ENCODE results near the gene PFKFB4.

PFKFB4 gene

DNA sequence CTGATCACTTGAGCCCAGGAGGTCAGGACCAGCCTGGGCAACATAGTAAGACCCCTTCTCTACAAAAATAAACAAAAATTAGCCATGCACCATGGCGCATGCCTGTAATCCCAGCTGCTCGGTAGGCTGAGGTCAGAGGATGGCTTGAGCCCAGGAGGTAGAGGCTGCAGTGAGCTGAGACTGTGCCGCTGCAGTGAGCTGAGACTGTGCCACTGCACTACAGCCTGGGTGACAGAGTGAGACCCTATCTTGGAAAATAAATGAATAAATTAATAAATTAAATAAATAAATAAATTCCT is 63.5 kb downstream of the PFKFB4 start:
- TF ChIP-seq FOXP2 (optimal IDR thresholded peaks at IDR 0.05; ENCODE audit: borderline replicate concordance, extremely low read depth, extremely low read length, insufficient read depth), result no peak
- TF ChIP-seq TAF1 (IDR thresholded peaks at IDR 0.05; ENCODE audit: borderline replicate concordance, insufficient read depth, low read length), result no peak
- TF ChIP-seq, protein P1, sequence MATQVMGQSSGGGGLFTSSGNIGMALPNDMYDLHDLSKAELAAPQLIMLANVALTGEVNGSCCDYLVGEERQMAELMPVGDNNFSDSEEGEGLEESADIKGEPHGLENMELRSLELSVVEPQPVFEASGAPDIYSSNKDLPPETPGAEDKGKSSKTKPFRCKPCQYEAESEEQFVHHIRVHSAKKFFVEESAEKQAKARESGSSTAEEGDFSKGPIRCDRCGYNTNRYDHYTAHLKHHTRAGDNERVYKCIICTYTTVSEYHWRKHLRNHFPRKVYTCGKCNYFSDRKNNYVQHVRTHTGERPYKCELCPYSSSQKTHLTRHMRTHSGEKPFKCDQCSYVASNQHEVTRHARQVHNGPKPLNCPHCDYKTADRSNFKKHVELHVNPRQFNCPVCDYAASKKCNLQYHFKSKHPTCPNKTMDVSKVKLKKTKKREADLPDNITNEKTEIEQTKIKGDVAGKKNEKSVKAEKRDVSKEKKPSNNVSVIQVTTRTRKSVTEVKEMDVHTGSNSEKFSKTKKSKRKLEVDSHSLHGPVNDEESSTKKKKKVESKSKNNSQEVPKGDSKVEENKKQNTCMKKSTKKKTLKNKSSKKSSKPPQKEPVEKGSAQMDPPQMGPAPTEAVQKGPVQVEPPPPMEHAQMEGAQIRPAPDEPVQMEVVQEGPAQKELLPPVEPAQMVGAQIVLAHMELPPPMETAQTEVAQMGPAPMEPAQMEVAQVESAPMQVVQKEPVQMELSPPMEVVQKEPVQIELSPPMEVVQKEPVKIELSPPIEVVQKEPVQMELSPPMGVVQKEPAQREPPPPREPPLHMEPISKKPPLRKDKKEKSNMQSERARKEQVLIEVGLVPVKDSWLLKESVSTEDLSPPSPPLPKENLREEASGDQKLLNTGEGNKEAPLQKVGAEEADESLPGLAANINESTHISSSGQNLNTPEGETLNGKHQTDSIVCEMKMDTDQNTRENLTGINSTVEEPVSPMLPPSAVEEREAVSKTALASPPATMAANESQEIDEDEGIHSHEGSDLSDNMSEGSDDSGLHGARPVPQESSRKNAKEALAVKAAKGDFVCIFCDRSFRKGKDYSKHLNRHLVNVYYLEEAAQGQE (IDR thresholded peaks at IDR 0.05; ENCODE audit: insufficient read depth in 1 of 2, low read depth in 2 of 2, low read length in 2 of 2), result no peak
- no peak for TF ChIP-seq SIN3A (IDR thresholded peaks at IDR 0.05; ENCODE audit: borderline replicate concordance, insufficient read depth, low read length)
- TF ChIP-seq POLR2AphosphoS5 (IDR thresholded peaks at IDR 0.05; ENCODE audit: low read depth, low read length), result no peak

DNA sequence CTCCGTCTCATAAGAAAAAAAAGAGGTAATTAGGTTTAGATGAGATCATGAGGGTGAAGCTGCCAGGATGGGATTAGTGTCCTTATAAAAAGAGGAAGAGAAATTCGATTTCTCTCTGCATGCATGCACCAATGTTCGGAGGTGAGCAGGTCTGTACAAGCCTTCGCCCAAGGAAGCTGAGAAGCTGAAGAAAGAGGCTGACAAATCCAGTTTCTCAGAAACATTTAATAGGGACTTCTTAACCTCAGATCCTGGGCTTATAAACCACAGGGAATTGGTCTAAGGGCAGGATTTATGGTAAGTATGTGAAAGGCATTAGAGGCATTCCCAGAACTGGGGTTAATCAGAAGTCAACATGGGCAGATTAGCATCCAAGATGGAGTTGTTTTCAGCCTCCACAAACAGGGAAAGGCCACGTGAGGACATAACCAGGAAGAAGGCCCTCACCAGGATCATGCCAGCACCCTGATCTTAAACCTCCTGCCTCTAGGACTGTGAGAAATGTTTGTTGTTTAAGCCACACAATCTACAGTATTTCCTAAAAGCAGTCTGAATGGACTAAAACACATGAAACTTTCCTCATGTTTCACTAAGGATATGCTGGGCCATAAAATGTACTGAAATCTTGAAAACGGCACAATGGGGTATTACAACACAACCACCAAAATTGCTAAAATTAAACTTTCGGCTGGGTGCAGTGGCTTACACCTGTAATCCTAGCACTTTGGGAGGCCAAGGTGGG is 64.0 kb downstream of the PFKFB4 start:
- TF ChIP-seq TAF1 (IDR thresholded peaks at IDR 0.05; ENCODE audit: borderline replicate concordance, insufficient read depth, low read length) (no peak), POLR2AphosphoS5 (IDR thresholded peaks at IDR 0.05; ENCODE audit: low read depth, low read length) (no peak), FOXP2 (optimal IDR thresholded peaks at IDR 0.05; ENCODE audit: borderline replicate concordance, extremely low read depth, extremely low read length, insufficient read depth) (no peak), SIN3A (IDR thresholded peaks at IDR 0.05; ENCODE audit: borderline replicate concordance, insufficient read depth, low read length) (no peak)
- TF ChIP-seq, protein P1 (IDR thresholded peaks at IDR 0.05; ENCODE audit: insufficient read depth in 1 of 2, low read depth in 2 of 2, low read length in 2 of 2), result no peak

DNA sequence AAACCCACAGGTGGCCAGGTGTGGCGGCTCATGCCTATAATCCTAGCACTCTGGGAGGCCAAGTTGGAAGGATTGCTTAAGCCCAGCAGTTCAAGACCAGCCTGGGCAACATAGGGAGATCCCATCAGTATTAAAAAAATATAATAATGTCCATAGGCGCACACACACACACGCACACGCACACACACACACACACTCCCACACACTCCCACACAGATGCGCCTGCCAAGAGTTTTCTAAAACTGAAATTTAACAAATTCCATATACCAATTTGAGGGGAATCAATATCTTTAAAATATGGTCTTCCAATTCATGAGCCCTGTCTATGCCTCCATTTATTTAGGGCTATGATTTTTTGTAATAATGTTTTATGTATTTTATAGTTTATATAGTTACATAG is 69.7 kb downstream of the PFKFB4 start:
- TF ChIP-seq POLR2AphosphoS5 (IDR thresholded peaks at IDR 0.05; ENCODE audit: low read depth, low read length), result no peak
- TF ChIP-seq SIN3A (IDR thresholded peaks at IDR 0.05; ENCODE audit: borderline replicate concordance, insufficient read depth, low read length), result no peak
- TF ChIP-seq FOXP2 (optimal IDR thresholded peaks at IDR 0.05; ENCODE audit: borderline replicate concordance, extremely low read depth, extremely low read length, insufficient read depth), result no peak
- TF ChIP-seq, protein P1 (IDR thresholded peaks at IDR 0.05; ENCODE audit: insufficient read depth in 1 of 2, low read depth in 2 of 2, low read length in 2 of 2), result no peak
- no peak for TF ChIP-seq TAF1 (IDR thresholded peaks at IDR 0.05; ENCODE audit: borderline replicate concordance, insufficient read depth, low read length)

DNA sequence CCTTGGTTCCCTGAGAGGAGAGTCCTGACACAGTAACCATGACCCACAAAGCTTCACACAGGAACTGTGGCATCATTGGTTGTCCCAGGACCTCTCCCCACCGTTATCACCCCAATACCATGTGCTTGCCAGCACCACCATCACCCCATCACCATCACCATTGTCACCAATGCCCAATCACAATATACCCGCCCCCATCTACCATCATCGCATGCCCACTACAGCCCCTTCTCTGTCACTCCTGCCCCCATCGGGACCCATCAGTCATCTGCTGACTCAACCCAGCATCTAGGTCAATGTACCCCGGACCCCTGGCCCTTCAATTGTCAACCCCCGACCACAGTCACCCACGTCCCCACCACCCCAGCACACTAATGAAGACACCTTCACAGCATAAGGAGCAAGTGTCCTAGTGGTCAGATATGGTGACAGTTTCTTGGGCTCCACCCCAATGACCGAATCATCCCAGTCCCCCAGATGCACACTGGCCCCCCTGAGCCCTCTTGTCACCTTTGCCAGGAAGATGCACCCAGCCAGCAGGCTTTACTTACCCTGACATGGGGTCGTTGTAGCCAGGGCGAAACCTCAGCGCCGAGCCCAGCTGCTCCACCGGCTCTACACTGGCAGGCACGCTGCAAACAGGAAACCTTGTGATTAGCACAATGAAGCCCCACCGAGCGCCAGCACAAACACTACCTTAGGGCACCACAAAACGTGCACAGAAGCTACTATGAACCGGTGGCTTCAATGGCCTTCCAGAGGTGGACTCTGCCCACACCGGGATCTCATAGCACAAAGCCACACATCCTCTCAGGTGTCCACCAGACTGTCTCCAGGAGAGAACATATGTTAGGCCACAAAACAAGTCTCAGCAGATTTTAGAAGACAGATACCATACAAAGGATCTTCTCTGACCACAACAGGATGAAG is 77.7 kb downstream of the PFKFB4 start:
- TF ChIP-seq, protein P1 (IDR thresholded peaks at IDR 0.05; ENCODE audit: insufficient read depth in 1 of 2, low read depth in 2 of 2, low read length in 2 of 2), result no peak
- TF ChIP-seq SIN3A (IDR thresholded peaks at IDR 0.05; ENCODE audit: borderline replicate concordance, insufficient read depth, low read length) (no peak), TAF1 (IDR thresholded peaks at IDR 0.05; ENCODE audit: borderline replicate concordance, insufficient read depth, low read length) (no peak), POLR2AphosphoS5 (IDR thresholded peaks at IDR 0.05; ENCODE audit: low read depth, low read length) (no peak), FOXP2 (optimal IDR thresholded peaks at IDR 0.05; ENCODE audit: borderline replicate concordance, extremely low read depth, extremely low read length, insufficient read depth) (no peak)
